WTC11 (cell line): ENCODE measurements around the gene OTUD6A. TPM values are rescaled to one million over a fixed set of nuclear protein-coding genes. Genes with fewer than 3 reads are reported as not detected.

Source experiments
- ATAC-seq: fragments of 200-7000 bp; cut with Tn5 transposase; 2 replicates; pipeline ENCODE4 v1.10.0; 2021; ENCODE audit warnings: mild to moderate bottlenecking, moderate library complexity
- CTCF ChIA-PET: fragments of 300-600 bp; sonication (Branson Sonifier 250); formaldehyde crosslinking; loops from one replicate; lab custom pipeline; 2021; ENCODE audit warnings: antibody characterized with exemption; lab: Charles Lee
- POLR2A ChIA-PET: fragments of 350-600 bp; sonication (Branson Sonifier 250); formaldehyde crosslinking; loops from one replicate; lab custom pipeline; 2021; ENCODE audit warnings: antibody characterized with exemption; lab: Charles Lee
- DNase-seq: peaks from one replicate; pipeline ENCODE4 v3.0.0; 2021; ENCODE audit warnings: low spot score
- H3K27ac Mint-ChIP-seq: 2 replicates; pipeline ENCODE4 v1.8.0; 2021; ENCODE audit warnings: mixed read lengths
- H3K27me3 Mint-ChIP-seq: 2 replicates; pipeline ENCODE4 v1.8.0; 2021; ENCODE audit warnings: low read depth, mild to moderate bottlenecking, moderate library complexity, mixed read lengths
- H3K36me3 Mint-ChIP-seq: 2 replicates; pipeline ENCODE4 v1.8.0; 2021; ENCODE audit warnings: mixed read lengths
- H3K4me1 Mint-ChIP-seq: 2 replicates; pipeline ENCODE4 v1.8.0; 2022; ENCODE audit warnings: mixed read lengths
- H3K4me3 Mint-ChIP-seq: 2 replicates; pipeline ENCODE4 v1.8.0; 2021; ENCODE audit warnings: mild to moderate bottlenecking, moderate library complexity, mixed read lengths
- H3K9me3 Mint-ChIP-seq: 2 replicates; pipeline ENCODE4 v1.8.0; 2021; ENCODE audit warnings: mixed read lengths
- AR ChIP-seq: fragments of 250-450 bp; sonication (Bioruptor Pico); IDR thresholded peaks from 2 replicates; pipeline ENCODE4 v1.9.0; 2021; ENCODE audit warnings: mild to moderate bottlenecking
- CREM ChIP-seq: sonication (generic); formaldehyde crosslinking; IDR thresholded peaks from 2 replicates; pipeline ENCODE4 v1.8.1; 2022; ENCODE audit warnings: mild to moderate bottlenecking, missing genetic modification reagents, moderate library complexity
- E2F4 ChIP-seq: sonication (generic); formaldehyde crosslinking; IDR thresholded peaks from 2 replicates; pipeline ENCODE4 v1.8.1; 2022; ENCODE audit warnings: low read depth, mild to moderate bottlenecking, moderate library complexity, missing genetic modification reagents, borderline replicate concordance
- EMX1 ChIP-seq: fragments of 250-450 bp; sonication (Bioruptor Pico); IDR thresholded peaks from 2 replicates; pipeline ENCODE4 v1.8.0; 2021; ENCODE audit warnings: mild to moderate bottlenecking
- FOXJ3 ChIP-seq: sonication (generic); formaldehyde crosslinking; IDR thresholded peaks from 2 replicates; pipeline ENCODE4 v1.9.0; 2021; ENCODE audit warnings: missing genetic modification reagents, mild to moderate bottlenecking, borderline replicate concordance
- FOXK1 ChIP-seq: sonication (generic); formaldehyde crosslinking; IDR thresholded peaks from 2 replicates; pipeline ENCODE4 v1.8.0; 2022; ENCODE audit warnings: mild to moderate bottlenecking, moderate library complexity, missing genetic modification reagents
- FOXP4 ChIP-seq: sonication (generic); formaldehyde crosslinking; IDR thresholded peaks from 2 replicates; pipeline ENCODE4 v1.8.0; 2022; ENCODE audit warnings: mild to moderate bottlenecking, missing genetic modification reagents
- GRHL2 ChIP-seq: fragments of 250-450 bp; sonication (Bioruptor Pico); IDR thresholded peaks from 2 replicates; pipeline ENCODE4 v1.8.0; 2022; ENCODE audit warnings: mild to moderate bottlenecking, moderate library complexity; ENCODE audit not compliant: insufficient replicate concordance, severe bottlenecking
- JUN ChIP-seq: sonication (generic); formaldehyde crosslinking; IDR thresholded peaks from 2 replicates; pipeline ENCODE4 v1.8.0; 2023; ENCODE audit warnings: mild to moderate bottlenecking, missing genetic modification reagents
- MAX ChIP-seq: sonication (generic); formaldehyde crosslinking; IDR thresholded peaks from 2 replicates; pipeline ENCODE4 v1.8.0; 2022; ENCODE audit warnings: mild to moderate bottlenecking, missing genetic modification reagents
- PRRX2 ChIP-seq: fragments of 250-450 bp; sonication (Bioruptor Pico); IDR thresholded peaks from 2 replicates; pipeline ENCODE4 v1.8.0; 2021; ENCODE audit warnings: mild to moderate bottlenecking
- SMAD3 ChIP-seq: sonication (generic); formaldehyde crosslinking; IDR thresholded peaks from 2 replicates; pipeline ENCODE4 v1.8.0; 2022; ENCODE audit warnings: missing genetic modification reagents, mild to moderate bottlenecking, borderline replicate concordance
- TEAD4 ChIP-seq: sonication (generic); formaldehyde crosslinking; IDR thresholded peaks from 2 replicates; pipeline ENCODE4 v1.8.0; 2022; ENCODE audit warnings: mild to moderate bottlenecking, missing genetic modification reagents
- ZBTB43 ChIP-seq: sonication (generic); formaldehyde crosslinking; IDR thresholded peaks from 2 replicates; pipeline ENCODE4 v1.8.1; 2023; ENCODE audit warnings: mild to moderate bottlenecking, missing genetic modification reagents
- ZNF121 ChIP-seq: sonication (generic); formaldehyde crosslinking; IDR thresholded peaks from 2 replicates; pipeline ENCODE4 v1.8.0; 2023; ENCODE audit warnings: missing genetic modification reagents
- ZNF317 ChIP-seq: sonication (generic); formaldehyde crosslinking; IDR thresholded peaks from 2 replicates; pipeline ENCODE4 v1.8.1; 2023; ENCODE audit warnings: low read depth, mild to moderate bottlenecking, moderate library complexity, missing genetic modification reagents, borderline replicate concordance
- ZNF423 ChIP-seq: fragments of 250-450 bp; sonication (Bioruptor Pico); IDR thresholded peaks from 2 replicates; pipeline ENCODE4 v2.1.2; 2022; ENCODE audit warnings: mild to moderate bottlenecking, moderate library complexity
- ZNF425 ChIP-seq: fragments of 250-450 bp; sonication (Bioruptor Pico); conservative IDR thresholded peaks from 2 replicates; pipeline ENCODE4 v1.9.0; 2021; ENCODE audit warnings: mild to moderate bottlenecking
- ZNF512 ChIP-seq: sonication (generic); formaldehyde crosslinking; IDR thresholded peaks from 2 replicates; pipeline ENCODE4 v1.8.1; 2022; ENCODE audit warnings: missing genetic modification reagents, borderline replicate concordance
- ZNF671 ChIP-seq: fragments of 250-450 bp; sonication (Bioruptor Pico); IDR thresholded peaks from 2 replicates; pipeline ENCODE4 v1.8.0; 2021; ENCODE audit warnings: mild to moderate bottlenecking
- ZSCAN18 ChIP-seq: fragments of 250-450 bp; sonication (Bioruptor Pico); IDR thresholded peaks from 2 replicates; pipeline ENCODE4 v2.1.2; 2022; ENCODE audit warnings: mild to moderate bottlenecking, moderate library complexity
- total RNA-seq: library from RNA; stranded (reverse); gene quantifications from 3 replicates; pipeline ENCODE4 v1.2.3, GENCODE V29; 2021

Gene OTUD6A
- total RNA-seq, 1 experiment from 2014 or later: 0.13 TPM

- no peak for ATAC-seq
- TF ChIP-seq ZNF121 (CRISPR knock-in tag) (no peak), EMX1 (CRISPR knock-in tag) (no peak), JUN (CRISPR knock-in tag) (no peak)
- H3K4me3 Mint-ChIP-seq: no peak overlapping the region
- H3K27ac Mint-ChIP-seq: no peak overlapping the region
- no peaks in the 10 kb centered on the region for H3K36me3 Mint-ChIP-seq
- H3K27me3 Mint-ChIP-seq: no peaks in the 10 kb centered on the region
- ChIA-PET POLR2A (no interaction called here), CTCF (interaction anchor here (1.3 kb wide), 1 partner anchor 8 kb away, joined by 5 read pairs; no protein-coding TSS in a partner anchor)
- no peak for DNase-seq
- H3K9me3 Mint-ChIP-seq: no peaks in the 10 kb centered on the region
- H3K4me1 Mint-ChIP-seq: peaks cover 2% of the 10 kb centered on the region; the same call in 1 of the 2 replicates
Observed at GRCh38 chrX:70089604-70090297, 27.5 kb downstream of the OTUD6A start.

GRCh38 chrX:70092247-70092646 is 30.0 kb downstream of the OTUD6A start:
- H3K9me3 Mint-ChIP-seq: no peaks in the 10 kb centered on the region
- H3K4me3 Mint-ChIP-seq: no peak overlapping the region
- ChIA-PET CTCF (no interaction called here), POLR2A (no interaction called here)
- H3K27me3 Mint-ChIP-seq: no peaks in the 10 kb centered on the region
- no peak for TF ChIP-seq CREM (CRISPR knock-in tag)
- no peak for TF ChIP-seq MAX (CRISPR knock-in tag)
- no peak for TF ChIP-seq FOXJ3 (CRISPR knock-in tag)
- no peak for TF ChIP-seq ZNF512
- TF ChIP-seq ZBTB43 (CRISPR knock-in tag): no peak
- no peak for TF ChIP-seq ZNF317
- no peak for TF ChIP-seq PRRX2 (CRISPR knock-in tag)
- no peak for TF ChIP-seq ZSCAN18 (CRISPR knock-in tag)
- TF ChIP-seq AR (CRISPR knock-in tag): no peak
- TF ChIP-seq E2F4 (CRISPR knock-in tag): no peak
- no peak for TF ChIP-seq SMAD3 (CRISPR knock-in tag)
- no peak for TF ChIP-seq ZNF423
- no peak for TF ChIP-seq TEAD4 (CRISPR knock-in tag)
- no peak for TF ChIP-seq GRHL2 (CRISPR knock-in tag)
- no peak for TF ChIP-seq ZNF671 (CRISPR knock-in tag)
- TF ChIP-seq FOXK1 (CRISPR knock-in tag): no peak
- TF ChIP-seq FOXP4: no peak
- no peak for TF ChIP-seq ZNF425
- H3K36me3 Mint-ChIP-seq: no peaks in the 10 kb centered on the region
- no peak overlapping the region for H3K27ac Mint-ChIP-seq
- DNase-seq (no peak), ATAC-seq (no peak)
- no peaks in the 10 kb centered on the region for H3K4me1 Mint-ChIP-seq
